SHP77 treated with DMSO at 0.1 percent for 48 hours (cell line): ENCODE measurements around the gene MEGF6.

Source experiments
- DNase-seq: peaks from one replicate; lab custom pipeline; 2025; lab: John Stamatoyannopoulos, UW

The MEGF6 gene

GRCh38 chr1:3552751-3553150 lies 58.6 kb downstream of the MEGF6 start:
- DNase-seq: no peak

GRCh38 chr1:3552176-3552575 lies 59.1 kb downstream of the MEGF6 start:
- no peak for DNase-seq

- DNase-seq: no peak
These were observed 59.6 kb downstream of the MEGF6 start for GRCh38 chr1:3551711-3552110.

- no peak for DNase-seq
These were observed 60.0 kb downstream of the MEGF6 start for GRCh38 chr1:3551290-3551678.

- no peak for DNase-seq
These were observed 60.6 kb downstream of the MEGF6 start for GRCh38 chr1:3550511-3551289.

GRCh38 chr1:3548895-3549294 lies 62.4 kb downstream of the MEGF6 start:
- no peak for DNase-seq

GRCh38 chr1:3548156-3548893 lies 63.0 kb downstream of the MEGF6 start:
- DNase-seq: no peak

GRCh38 chr1:3547055-3548005 lies 64.0 kb downstream of the MEGF6 start:
- no peak for DNase-seq

- no peak for DNase-seq
These were observed 65.3 kb downstream of the MEGF6 start for GRCh38 chr1:3546048-3546384.

GRCh38 chr1:3545363-3546047 lies 65.8 kb downstream of the MEGF6 start:
- DNase-seq: no peak

- no peak for DNase-seq
These were observed 67.0 kb downstream of the MEGF6 start for GRCh38 chr1:3544040-3544977.

GRCh38 chr1:3543076-3544039 lies 68.0 kb downstream of the MEGF6 start:
- no peak for DNase-seq

- DNase-seq: no peak
These were observed 68.6 kb downstream of the MEGF6 start for GRCh38 chr1:3542676-3543075.

- no peak for DNase-seq
These were observed 69.4 kb downstream of the MEGF6 start for GRCh38 chr1:3541936-3542335.

GRCh38 chr1:3541465-3541864 lies 69.8 kb downstream of the MEGF6 start:
- DNase-seq: no peak

GRCh38 chr1:3540876-3541275 lies 70.4 kb downstream of the MEGF6 start:
- no peak for DNase-seq

GRCh38 chr1:3539707-3540425 lies 71.4 kb downstream of the MEGF6 start:
- no peak for DNase-seq

- DNase-seq: no peak
These were observed 73.9 kb downstream of the MEGF6 start for GRCh38 chr1:3537359-3537758.
